ENCODE results near the gene OR52A5. TPM values are rescaled to one million over a fixed set of nuclear protein-coding genes. Genes with fewer than 3 reads are reported as not detected.

Gene OR52A5
- total and polyA plus RNA-seq, 2 experiments from 2014 or later: 0.11 to 0.24 TPM

DNA sequence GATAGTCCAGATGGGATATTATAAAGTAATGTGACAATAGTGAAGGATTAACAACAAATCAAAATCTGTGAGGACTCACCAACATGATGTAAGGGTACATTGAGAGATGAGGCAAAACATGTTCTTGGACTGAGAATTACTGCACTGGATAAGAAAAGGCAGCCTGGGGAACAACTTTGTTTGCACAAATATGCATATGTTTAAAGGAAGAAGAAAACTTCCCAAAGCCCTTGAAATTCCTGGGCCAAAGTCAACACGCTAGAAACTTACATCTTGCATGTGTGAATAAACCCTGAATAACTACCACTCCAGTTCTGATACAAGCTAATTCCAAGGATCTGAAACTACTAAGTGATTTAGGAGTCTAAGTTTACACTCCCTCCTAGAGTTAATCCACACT is 1.1 kb downstream of the OR52A5 start:
- TF ChIP-seq ETS1 (IDR thresholded peaks at IDR 0.05) (no peak), NANOG (IDR thresholded peaks at IDR 0.05; ENCODE audit: borderline replicate concordance) (no peak), JUNB (IDR thresholded peaks at IDR 0.05; ENCODE audit: unreplicated experiment) (no peak), ZNF114 (CRISPR knock-in tag; IDR thresholded peaks at IDR 0.05) (no peak), STAT1 (IDR thresholded peaks at IDR 0.05; ENCODE audit: unreplicated experiment) (no peak), ZNF331 (CRISPR knock-in tag; IDR thresholded peaks at IDR 0.05; ENCODE audit: low read depth) (no peak)
- TF ChIP-seq, protein P1, sequence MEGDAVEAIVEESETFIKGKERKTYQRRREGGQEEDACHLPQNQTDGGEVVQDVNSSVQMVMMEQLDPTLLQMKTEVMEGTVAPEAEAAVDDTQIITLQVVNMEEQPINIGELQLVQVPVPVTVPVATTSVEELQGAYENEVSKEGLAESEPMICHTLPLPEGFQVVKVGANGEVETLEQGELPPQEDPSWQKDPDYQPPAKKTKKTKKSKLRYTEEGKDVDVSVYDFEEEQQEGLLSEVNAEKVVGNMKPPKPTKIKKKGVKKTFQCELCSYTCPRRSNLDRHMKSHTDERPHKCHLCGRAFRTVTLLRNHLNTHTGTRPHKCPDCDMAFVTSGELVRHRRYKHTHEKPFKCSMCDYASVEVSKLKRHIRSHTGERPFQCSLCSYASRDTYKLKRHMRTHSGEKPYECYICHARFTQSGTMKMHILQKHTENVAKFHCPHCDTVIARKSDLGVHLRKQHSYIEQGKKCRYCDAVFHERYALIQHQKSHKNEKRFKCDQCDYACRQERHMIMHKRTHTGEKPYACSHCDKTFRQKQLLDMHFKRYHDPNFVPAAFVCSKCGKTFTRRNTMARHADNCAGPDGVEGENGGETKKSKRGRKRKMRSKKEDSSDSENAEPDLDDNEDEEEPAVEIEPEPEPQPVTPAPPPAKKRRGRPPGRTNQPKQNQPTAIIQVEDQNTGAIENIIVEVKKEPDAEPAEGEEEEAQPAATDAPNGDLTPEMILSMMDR (conservative IDR thresholded peaks at IDR 0.05; ENCODE audit: low read depth in 2 of 2): no peak
- no peaks in the 10 kb centered on the region for H3K9me3 Mint-ChIP-seq
- peak; percentile 38 for DNase-seq (ENCODE audit: low spot score)
- no peaks in the 10 kb centered on the region for H3K36me3 ChIP-seq (ENCODE audit: insufficient read depth)
- no peak for ATAC-seq
- peaks cover 18% of the 10 kb centered on the region for H3K4me1 ChIP-seq (ENCODE audit: insufficient read depth)
- H3K79me2 ChIP-seq (replicated peaks; ENCODE audit: insufficient read depth): no peaks in the 10 kb centered on the region
- no peak overlapping the region for H2AFZ ChIP-seq
- no peaks in the 10 kb centered on the region for H3K27me3 ChIP-seq (ENCODE audit: insufficient read depth)
- H3K27me3 Mint-ChIP-seq (ENCODE audit: insufficient read depth, low read depth, poor library complexity): no peaks in the 10 kb centered on the region
- no peaks in the 10 kb centered on the region for H3K36me3 Mint-ChIP-seq (ENCODE audit: low read depth)
- H3K9me2 ChIP-seq (ENCODE audit: insufficient read depth): no peaks in the 10 kb centered on the region
- H3K27ac Mint-ChIP-seq: peak overlapping the region; percentile 16; the same call in 1 of the 2 replicates
- H3F3A ChIP-seq (replicated peaks; ENCODE audit: low read depth): no peaks in the 10 kb centered on the region
- H3K4me1 Mint-ChIP-seq: peaks cover 31% of the 10 kb centered on the region
- no peak overlapping the region; the same call in 2 of the 3 replicates for H3K4me3 Mint-ChIP-seq
- H3K27ac ChIP-seq (ENCODE audit: low read depth): no peak overlapping the region
- no peak overlapping the region for H3K4me3 ChIP-seq
- no peaks in the 10 kb centered on the region for H4K20me1 ChIP-seq (replicated peaks; ENCODE audit: insufficient read depth)
- peak overlapping the region; percentile 41; the same call in 1 of the 2 replicates for H3K4me2 ChIP-seq

DNA sequence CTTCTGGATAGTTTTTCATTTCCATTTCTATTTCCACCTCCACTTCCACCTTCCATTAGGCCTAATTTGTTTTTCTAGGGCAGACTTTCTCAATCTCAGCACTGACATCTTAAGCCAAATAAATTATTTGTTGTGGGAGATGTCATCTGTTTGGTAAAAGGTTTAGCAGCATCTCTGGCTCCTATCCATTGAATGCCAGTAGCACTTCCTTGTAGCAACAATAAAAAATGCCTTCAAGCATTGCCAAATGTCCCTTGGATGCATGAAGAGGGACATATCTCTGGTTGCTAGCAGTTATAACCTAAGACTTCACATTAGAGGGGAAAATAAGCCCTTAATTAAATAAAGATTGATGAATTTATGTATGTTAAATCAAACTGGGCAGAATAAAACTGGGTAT is 1.9 kb downstream of the OR52A5 start:
- Histone ChIP-seq H3K9me2 (ENCODE audit: insufficient read depth) (no peaks in the 10 kb centered on the region), H3K4me3 (no peak overlapping the region), H4K20me1 (replicated peaks; ENCODE audit: insufficient read depth) (no peaks in the 10 kb centered on the region), H3K27me3 (ENCODE audit: insufficient read depth) (no peaks in the 10 kb centered on the region), H3K4me2 (no peak overlapping the region), H3F3A (replicated peaks; ENCODE audit: low read depth) (no peaks in the 10 kb centered on the region), H3K4me1 (ENCODE audit: insufficient read depth) (peaks cover 18% of the 10 kb centered on the region), H3K79me2 (replicated peaks; ENCODE audit: insufficient read depth) (no peaks in the 10 kb centered on the region), H2AFZ (no peak overlapping the region), H3K36me3 (ENCODE audit: insufficient read depth) (no peaks in the 10 kb centered on the region), H3K27ac (ENCODE audit: low read depth) (no peak overlapping the region)
- ATAC-seq (no peak), DNase-seq (ENCODE audit: low spot score) (no peak)
- Mint-ChIP-seq H3K4me3 (no peak overlapping the region), H3K36me3 (ENCODE audit: low read depth) (no peaks in the 10 kb centered on the region), H3K4me1 (peaks cover 31% of the 10 kb centered on the region), H3K27ac (no peak overlapping the region), H3K27me3 (ENCODE audit: insufficient read depth, low read depth, poor library complexity) (no peaks in the 10 kb centered on the region), H3K9me3 (no peaks in the 10 kb centered on the region)
- no peak for TF ChIP-seq EZH2phosphoT487 (IDR thresholded peaks at IDR 0.05; ENCODE audit: unreplicated experiment)
- no peak for TF ChIP-seq ZNF462 (CRISPR knock-in tag; IDR thresholded peaks at IDR 0.05)
- TF ChIP-seq NANOG (IDR thresholded peaks at IDR 0.05; ENCODE audit: borderline replicate concordance): no peak
- TF ChIP-seq, protein P2, sequence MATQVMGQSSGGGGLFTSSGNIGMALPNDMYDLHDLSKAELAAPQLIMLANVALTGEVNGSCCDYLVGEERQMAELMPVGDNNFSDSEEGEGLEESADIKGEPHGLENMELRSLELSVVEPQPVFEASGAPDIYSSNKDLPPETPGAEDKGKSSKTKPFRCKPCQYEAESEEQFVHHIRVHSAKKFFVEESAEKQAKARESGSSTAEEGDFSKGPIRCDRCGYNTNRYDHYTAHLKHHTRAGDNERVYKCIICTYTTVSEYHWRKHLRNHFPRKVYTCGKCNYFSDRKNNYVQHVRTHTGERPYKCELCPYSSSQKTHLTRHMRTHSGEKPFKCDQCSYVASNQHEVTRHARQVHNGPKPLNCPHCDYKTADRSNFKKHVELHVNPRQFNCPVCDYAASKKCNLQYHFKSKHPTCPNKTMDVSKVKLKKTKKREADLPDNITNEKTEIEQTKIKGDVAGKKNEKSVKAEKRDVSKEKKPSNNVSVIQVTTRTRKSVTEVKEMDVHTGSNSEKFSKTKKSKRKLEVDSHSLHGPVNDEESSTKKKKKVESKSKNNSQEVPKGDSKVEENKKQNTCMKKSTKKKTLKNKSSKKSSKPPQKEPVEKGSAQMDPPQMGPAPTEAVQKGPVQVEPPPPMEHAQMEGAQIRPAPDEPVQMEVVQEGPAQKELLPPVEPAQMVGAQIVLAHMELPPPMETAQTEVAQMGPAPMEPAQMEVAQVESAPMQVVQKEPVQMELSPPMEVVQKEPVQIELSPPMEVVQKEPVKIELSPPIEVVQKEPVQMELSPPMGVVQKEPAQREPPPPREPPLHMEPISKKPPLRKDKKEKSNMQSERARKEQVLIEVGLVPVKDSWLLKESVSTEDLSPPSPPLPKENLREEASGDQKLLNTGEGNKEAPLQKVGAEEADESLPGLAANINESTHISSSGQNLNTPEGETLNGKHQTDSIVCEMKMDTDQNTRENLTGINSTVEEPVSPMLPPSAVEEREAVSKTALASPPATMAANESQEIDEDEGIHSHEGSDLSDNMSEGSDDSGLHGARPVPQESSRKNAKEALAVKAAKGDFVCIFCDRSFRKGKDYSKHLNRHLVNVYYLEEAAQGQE (IDR thresholded peaks at IDR 0.05; ENCODE audit: unreplicated experiment): no peak

Measured in GM23338 (cell line).